ENCODE data around the gene SCFD2.

Gene SCFD2

GRCh38 chr4:52947401-52948056 is 418.3 kb downstream of the SCFD2 start:
- ATAC-seq: no peak

- ATAC-seq: no peak
Measured at GRCh38 chr4:52946855-52947254, 419.0 kb downstream of the SCFD2 start.

- no peak for ATAC-seq
Measured at GRCh38 chr4:52945982-52946381, 419.9 kb downstream of the SCFD2 start.

GRCh38 chr4:52945326-52945898 is 420.4 kb downstream of the SCFD2 start:
- no peak for ATAC-seq

GRCh38 chr4:52943677-52944076 is 422.2 kb downstream of the SCFD2 start:
- ATAC-seq: no peak

GRCh38 chr4:52942936-52943335 is 422.9 kb downstream of the SCFD2 start:
- ATAC-seq: no peak

DNA sequence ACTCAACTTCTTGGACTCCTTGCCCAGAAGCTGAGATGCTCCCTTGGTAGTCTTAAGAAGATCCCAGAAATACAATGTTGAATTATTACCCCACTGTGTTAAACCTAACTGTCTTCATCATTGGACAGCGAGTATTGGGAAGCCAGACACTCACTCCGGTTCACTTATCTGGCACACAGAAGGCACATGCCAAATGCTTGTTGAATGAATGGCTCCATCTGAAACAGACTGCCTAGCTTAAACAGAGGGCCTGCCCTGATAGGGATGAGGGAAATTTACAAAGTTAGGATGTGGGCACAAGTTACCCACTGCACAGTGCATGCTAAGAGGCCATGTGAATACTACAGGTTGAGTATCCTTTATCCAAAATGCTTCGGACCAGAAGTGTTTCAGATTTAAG is 424.4 kb downstream of the SCFD2 start:
- no peak for ATAC-seq

- no peak for ATAC-seq
Measured at GRCh38 chr4:52939739-52940138, 426.1 kb downstream of the SCFD2 start.

DNA sequence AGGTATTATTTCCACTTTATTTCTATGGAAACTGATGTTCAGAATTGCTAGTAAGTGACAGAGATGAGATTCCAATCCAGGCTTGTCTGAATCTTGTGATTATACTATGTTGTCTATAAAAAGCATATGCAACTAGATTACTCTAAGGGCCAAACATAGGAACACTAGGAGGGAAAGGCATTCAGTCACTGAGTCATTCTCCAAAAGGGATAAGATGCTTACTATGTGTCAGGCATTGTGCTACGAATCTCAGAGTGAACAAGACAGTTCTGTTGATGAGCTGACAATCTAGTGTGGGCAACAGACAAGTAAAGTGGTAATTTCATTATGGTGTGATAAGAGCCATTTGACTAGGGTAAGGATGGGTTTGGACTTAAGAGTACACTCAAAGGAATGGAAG is 426.5 kb downstream of the SCFD2 start:
- no peak for ATAC-seq

DNA sequence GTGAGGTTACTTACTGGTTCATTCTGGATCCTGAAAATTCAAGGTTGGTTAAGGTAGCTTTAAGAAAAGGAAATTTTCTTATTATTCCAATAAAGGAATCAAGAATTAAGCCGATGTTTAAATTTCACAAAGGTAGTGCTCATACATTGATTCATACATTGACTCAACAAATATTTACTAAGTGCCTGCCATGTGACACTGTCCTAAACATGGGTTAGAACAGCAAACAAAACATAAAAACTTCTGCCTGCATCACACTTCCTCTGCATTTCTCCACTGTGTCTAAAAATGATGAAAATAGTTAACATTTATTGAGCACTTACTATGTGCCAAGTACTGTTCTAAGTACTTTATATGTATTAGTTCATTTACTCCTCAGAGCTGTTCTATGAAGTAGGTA is 428.0 kb downstream of the SCFD2 start:
- no peak for ATAC-seq

DNA sequence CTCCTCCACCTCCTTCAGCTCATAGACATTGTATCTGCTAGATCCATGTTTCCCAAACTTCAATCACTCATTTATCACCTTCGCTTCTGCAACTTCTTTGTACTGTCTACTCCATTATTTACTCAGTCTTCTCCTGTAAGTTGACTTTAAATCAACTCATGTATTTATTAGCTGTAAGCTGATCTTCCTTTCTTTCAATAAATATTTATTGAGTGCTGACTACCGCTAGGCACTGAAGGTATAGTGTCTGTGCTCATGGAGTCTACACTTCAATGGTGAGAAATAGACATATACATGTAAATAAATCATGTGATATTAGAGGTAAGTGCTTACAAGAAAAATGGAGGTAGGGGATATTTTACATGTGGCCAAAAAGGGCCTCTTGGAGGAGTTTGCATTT is 429.1 kb downstream of the SCFD2 start:
- ATAC-seq: no peak

GRCh38 chr4:52935317-52935716 is 430.5 kb downstream of the SCFD2 start:
- ATAC-seq: no peak

DNA sequence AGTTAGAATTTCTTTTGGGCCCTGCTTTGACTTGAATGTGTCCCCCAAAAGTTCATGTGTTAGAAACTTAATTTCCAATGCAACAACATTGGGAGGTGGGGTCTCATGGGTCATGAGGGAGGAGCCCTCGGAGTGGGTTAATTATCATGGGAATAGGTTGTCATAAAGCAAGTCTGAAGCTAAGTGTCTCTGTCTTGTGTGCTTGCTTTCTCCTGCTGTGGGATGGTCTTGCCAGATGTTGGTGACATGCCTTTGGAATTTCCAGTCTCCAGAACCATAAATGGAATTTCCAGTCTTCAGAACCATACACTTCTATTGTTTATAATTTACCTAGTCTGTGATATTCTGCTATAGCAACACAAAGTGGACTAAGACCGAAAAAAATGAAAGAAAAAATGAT is 432.1 kb downstream of the SCFD2 start:
- no peak for ATAC-seq

DNA sequence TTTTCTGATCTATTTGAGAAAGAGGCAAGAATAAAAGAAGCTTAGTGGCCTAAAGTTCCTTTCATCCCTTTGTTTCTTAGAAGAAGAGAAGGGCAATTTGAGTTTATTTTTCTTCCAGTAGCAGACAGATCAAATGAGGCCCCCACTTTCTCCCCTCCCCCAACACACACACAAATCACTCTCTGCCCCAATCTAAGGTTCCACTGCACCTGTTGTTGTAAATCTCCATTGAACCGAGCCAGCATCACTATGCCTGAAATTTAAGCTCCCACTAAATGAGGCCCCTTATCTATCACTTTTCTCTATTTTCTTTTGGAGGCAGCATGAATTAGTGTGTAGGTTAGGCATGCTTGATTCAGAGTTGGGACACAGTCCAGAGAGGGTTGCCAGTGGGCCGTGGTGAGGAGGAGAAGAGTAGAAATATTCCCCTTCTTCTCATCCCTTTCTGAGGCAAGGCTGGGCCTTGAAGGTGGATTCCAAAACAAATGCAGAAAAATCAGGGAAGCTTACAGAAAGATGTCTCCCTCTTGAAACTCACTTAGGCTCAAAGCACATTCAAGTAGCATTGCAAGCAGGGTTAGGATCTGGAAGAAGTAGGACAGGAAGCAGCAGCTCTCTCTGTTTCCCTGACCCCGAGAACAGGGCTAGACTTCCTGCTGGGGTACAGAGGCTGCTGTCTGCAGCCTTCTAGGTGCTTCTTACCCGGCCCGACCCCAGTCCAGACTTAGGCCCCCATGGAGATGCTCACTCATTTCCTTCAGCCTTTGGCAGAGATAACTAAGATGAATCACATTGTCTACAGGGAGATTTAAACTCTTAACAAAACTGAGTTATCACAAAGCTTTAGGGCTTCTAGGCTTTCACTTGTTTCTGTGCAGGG is 433.0 kb downstream of the SCFD2 start:
- no peak for ATAC-seq

DNA sequence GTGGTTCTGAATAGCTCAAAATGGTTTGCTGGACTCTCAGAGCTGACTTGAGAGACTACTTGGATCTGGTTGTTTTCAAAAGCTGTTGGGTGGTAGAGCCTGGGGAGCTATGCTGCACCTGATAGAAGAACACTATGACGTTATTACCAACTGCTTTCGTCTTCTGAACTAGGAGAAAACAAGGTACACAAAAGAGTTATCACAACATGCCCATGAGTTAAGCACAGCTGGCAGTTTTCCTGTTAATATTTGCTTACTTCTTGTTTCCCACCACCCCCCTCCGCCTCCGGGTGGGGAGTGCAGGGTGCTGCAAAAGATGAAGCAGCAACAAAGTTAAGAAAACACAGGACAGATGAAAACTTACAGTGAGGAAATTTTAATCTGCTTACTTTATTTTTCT is 434.6 kb downstream of the SCFD2 start:
- ATAC-seq: no peak

DNA sequence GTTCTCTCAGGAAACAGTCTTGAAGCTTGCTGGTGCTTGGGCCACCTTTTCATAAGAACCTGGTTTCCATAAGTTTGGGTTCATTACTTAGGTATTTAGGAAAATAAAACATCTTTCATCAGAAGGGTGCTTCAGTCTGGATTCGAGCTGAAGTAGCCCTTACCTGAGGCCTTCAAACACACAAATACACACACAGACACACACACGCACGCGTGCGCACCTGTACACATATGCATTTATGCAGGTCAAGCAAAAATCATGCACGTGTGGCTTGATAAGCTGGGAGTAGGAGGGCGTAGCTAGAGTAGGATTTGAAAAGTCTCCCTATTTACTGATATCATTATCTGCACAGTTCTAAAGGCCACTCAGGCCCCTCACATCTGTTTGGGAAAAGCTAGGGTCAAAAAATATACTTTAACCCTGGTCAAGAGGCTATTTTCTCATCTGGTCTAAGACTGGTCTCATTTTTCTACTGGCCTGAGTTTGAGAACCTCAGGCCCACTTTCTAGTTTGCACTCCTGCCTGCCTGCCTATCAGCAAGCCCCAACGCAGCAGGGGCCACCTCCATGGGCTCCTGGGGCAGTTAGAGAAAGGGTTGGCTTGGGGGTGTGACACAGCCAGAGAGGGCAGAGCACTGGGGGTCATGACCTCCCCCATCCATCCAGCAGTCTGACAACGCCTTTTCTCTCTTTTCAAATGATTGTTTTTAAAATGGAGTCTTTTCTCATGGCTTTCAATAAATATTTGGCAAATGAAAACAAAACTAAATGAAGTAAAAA is 439.5 kb downstream of the SCFD2 start:
- ATAC-seq: no peak

- no peak for ATAC-seq
Measured at GRCh38 chr4:52925531-52925968, 440.3 kb downstream of the SCFD2 start.

DNA sequence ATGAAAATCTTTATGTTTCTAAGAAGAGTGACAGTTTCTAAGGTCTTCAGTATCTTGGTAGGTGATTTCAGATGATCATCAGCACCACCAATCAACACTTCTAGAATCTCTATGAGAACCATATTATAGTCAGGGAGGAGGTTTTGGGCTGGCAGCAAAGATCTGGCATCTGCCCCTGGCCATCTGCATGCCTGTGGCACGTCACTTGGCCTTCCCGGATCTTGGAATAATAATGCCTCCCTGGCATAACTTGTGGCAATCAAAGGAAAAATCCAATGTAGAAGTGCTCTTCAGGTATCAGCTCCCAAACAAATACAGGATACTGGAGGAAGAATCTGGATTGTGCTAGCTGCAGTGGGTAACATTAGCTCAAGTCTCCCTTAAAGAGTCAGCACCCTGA is 446.4 kb downstream of the SCFD2 start:
- ATAC-seq: no peak

- ATAC-seq: no peak
Measured at GRCh38 chr4:52917817-52918216, 448.0 kb downstream of the SCFD2 start.

- no peak for ATAC-seq
Measured at GRCh38 chr4:52915730-52916300, 450.0 kb downstream of the SCFD2 start.

GRCh38 chr4:52915191-52915590 is 450.7 kb downstream of the SCFD2 start:
- no peak for ATAC-seq

GRCh38 chr4:52914051-52914605 is 451.7 kb downstream of the SCFD2 start:
- no peak for ATAC-seq

Data from activated CD4-positive, CD25-positive, alpha-beta regulatory T cell treated with anti-CD3 and anti-CD28 coated beads, Interleukin-2, amount 50 U/mL, for 24 hours (primary cell).